ENCODE results near the gene UNCX.

Gene UNCX

DNA sequence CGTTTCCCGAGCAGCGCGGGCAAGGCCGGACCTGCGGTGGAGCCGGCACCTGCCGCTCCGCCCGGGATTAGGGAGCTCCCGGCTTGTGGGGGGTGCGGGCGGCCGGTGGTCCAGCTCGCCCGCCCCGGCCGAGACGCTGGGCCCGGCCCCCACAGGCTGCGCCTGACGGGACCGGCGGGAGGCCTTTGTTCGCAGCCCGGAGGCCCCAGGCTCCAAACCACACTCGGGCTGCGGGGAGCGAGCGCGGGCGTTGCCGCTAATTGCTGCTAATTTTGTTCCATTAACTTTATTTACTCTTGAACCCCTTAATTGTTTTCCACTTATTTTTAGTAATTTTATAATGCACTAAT, 9.6 kb downstream of the UNCX start:
- Histone ChIP-seq H3K4me3 (ENCODE audit: insufficient read depth in 1 of 2, low read depth in 1 of 2, low read length in 2 of 2) (no peak overlapping the region), H3K9me3 (ENCODE audit: control insufficient read depth, low read length) (peaks cover 13% of the 10 kb centered on the region), H3K27ac (ENCODE audit: low read length, poor library complexity, severe bottlenecking) (no peak overlapping the region), H2BK15ac (ENCODE audit: low read depth, poor library complexity, severe bottlenecking) (no peak overlapping the region), H2BK120ac (ENCODE audit: low read depth, low read length) (no peak overlapping the region), H2BK5ac (ENCODE audit: low read depth, low read length, poor library complexity, severe bottlenecking) (no peak overlapping the region), H3K36me3 (ENCODE audit: control insufficient read depth in 1 of 2, insufficient read depth in 2 of 2, low read depth in 1 of 2, low read length in 2 of 2) (no peaks in the 10 kb centered on the region), H2AFZ (ENCODE audit: low read depth, low read length) (no peak overlapping the region), H4K91ac (ENCODE audit: low read length) (no peak overlapping the region), H2AK5ac (ENCODE audit: low read length, severe bottlenecking) (no peak overlapping the region), H4K8ac (ENCODE audit: low read length) (no peak overlapping the region), H2BK12ac (ENCODE audit: low read length in 2 of 2) (no peak overlapping the region), H3K27me3 (ENCODE audit: control insufficient read depth in 1 of 2, insufficient read depth in 1 of 2, low read length in 2 of 2) (peaks cover 84 to 88% of the 10 kb centered on the region in 2 experiments), H3K23ac (ENCODE audit: low read length in 2 of 2) (no peak overlapping the region), H3K18ac (ENCODE audit: low read depth in 1 of 2, low read length in 2 of 2) (no peak overlapping the region), H3K79me1 (replicated peaks; ENCODE audit: low read length, poor library complexity, severe bottlenecking) (no peaks in the 10 kb centered on the region), H3K9ac (ENCODE audit: low read length) (no peak overlapping the region), H3K14ac (ENCODE audit: low read length in 2 of 2) (no peak overlapping the region), H3K4me1 (ENCODE audit: control insufficient read depth, insufficient read depth, low read depth, low read length) (peaks cover 10% of the 10 kb centered on the region), H3K4ac (ENCODE audit: low read depth in 1 of 2, low read length in 2 of 2) (no peak overlapping the region), H3K4me2 (ENCODE audit: low read length, poor library complexity, severe bottlenecking) (no peak overlapping the region)
- whole genome bisulfite sequencing: under 1% methylated on average over 33 of the region's 33 CpGs
- DNase-seq: no peak

DNA sequence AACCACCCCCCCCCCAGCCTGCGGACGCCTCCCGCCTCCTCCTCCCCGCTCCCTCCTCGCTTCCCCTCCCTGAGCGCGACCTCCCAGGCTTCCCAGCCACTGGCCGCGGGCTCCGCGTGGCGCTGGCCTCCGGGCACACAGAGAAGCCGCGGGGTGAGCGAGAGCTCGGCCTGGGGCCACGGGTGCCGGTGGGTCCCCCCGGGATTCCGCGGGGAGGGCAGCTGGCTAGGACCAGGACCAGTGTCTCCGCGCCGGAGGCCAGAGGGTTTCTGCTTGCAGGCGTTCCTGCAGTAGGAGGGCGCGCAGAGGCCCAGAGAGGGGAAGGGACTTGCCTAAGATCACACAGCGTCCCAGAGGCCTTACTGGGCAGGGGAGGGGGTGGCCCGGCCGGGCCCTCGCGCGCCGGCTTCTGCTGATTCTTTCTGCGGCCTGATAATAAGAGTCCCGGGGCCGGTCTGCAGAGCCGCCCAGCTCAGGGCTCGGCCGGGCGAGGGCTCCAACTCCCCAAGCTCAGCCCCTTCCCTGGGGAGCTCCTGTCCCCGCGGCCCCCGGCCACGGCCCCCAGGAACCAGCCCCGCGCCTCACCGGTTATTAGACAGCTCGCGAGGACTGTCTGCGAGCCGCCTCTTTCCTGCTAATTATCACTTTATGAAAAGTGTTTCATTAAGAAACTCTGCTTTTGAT, 10.1 kb downstream of the UNCX start:
- 3% methylated on average over 48 of the region's 53 CpGs for WGBS
- DNase-seq: no peak
- H2BK120ac ChIP-seq (ENCODE audit: low read depth, low read length): no peak overlapping the region

GRCh38 chr7:1243290-1243963, 10.8 kb downstream of the UNCX start:
- no peak overlapping the region for H2BK15ac ChIP-seq (ENCODE audit: low read depth, poor library complexity, severe bottlenecking)
- H3K27me3 ChIP-seq (ENCODE audit: control insufficient read depth in 1 of 2, insufficient read depth in 1 of 2, low read length in 2 of 2): peaks cover 82 to 91% of the 10 kb centered on the region in 2 experiments
- H3K18ac ChIP-seq (ENCODE audit: low read depth in 1 of 2, low read length in 2 of 2): no peak overlapping the region
- H2AFZ ChIP-seq (ENCODE audit: low read depth, low read length): no peak overlapping the region
- H3K36me3 ChIP-seq (ENCODE audit: control insufficient read depth in 1 of 2, insufficient read depth in 2 of 2, low read depth in 1 of 2, low read length in 2 of 2): no peaks in the 10 kb centered on the region
- no peak overlapping the region for H2BK12ac ChIP-seq (ENCODE audit: low read length in 2 of 2)
- H2BK5ac ChIP-seq (ENCODE audit: low read depth, low read length, poor library complexity, severe bottlenecking): no peak overlapping the region
- H3K9me3 ChIP-seq (ENCODE audit: control insufficient read depth, low read length): peaks cover 13% of the 10 kb centered on the region
- no peak overlapping the region for H4K8ac ChIP-seq (ENCODE audit: low read length)
- DNase-seq: no peak
- H3K79me1 ChIP-seq (replicated peaks; ENCODE audit: low read length, poor library complexity, severe bottlenecking): no peaks in the 10 kb centered on the region
- peaks cover 20% of the 10 kb centered on the region for H3K4me1 ChIP-seq (ENCODE audit: control insufficient read depth, insufficient read depth, low read depth, low read length)
- 8% methylated on average over 10 of the region's 17 CpGs for WGBS
- no peak overlapping the region for H3K4ac ChIP-seq (ENCODE audit: low read depth in 1 of 2, low read length in 2 of 2)
- no peak overlapping the region for H2AK5ac ChIP-seq (ENCODE audit: low read length, severe bottlenecking)
- no peak overlapping the region for H4K91ac ChIP-seq (ENCODE audit: low read length)
- H2BK120ac ChIP-seq (ENCODE audit: low read depth, low read length): no peak overlapping the region
- no peak overlapping the region for H3K4me2 ChIP-seq (ENCODE audit: low read length, poor library complexity, severe bottlenecking)
- H3K4me3 ChIP-seq (ENCODE audit: insufficient read depth in 1 of 2, low read depth in 1 of 2, low read length in 2 of 2): no peak overlapping the region
- H3K14ac ChIP-seq (ENCODE audit: low read length in 2 of 2): no peak overlapping the region
- no peak overlapping the region for H3K27ac ChIP-seq (ENCODE audit: low read length, poor library complexity, severe bottlenecking)
- H3K23ac ChIP-seq (ENCODE audit: low read length in 2 of 2): no peak overlapping the region
- no peak overlapping the region for H3K9ac ChIP-seq (ENCODE audit: low read length)

More for the DNA sequence above, 10.1 kb downstream of the UNCX start:
- H3K9me3 ChIP-seq (ENCODE audit: control insufficient read depth, low read length): peaks cover 13% of the 10 kb centered on the region
- H2AFZ ChIP-seq (ENCODE audit: low read depth, low read length): no peak overlapping the region
- no peaks in the 10 kb centered on the region for H3K36me3 ChIP-seq (ENCODE audit: control insufficient read depth in 1 of 2, insufficient read depth in 2 of 2, low read depth in 1 of 2, low read length in 2 of 2)
- H2BK5ac ChIP-seq (ENCODE audit: low read depth, low read length, poor library complexity, severe bottlenecking): no peak overlapping the region
- H3K9ac ChIP-seq (ENCODE audit: low read length): no peak overlapping the region
- no peak overlapping the region for H3K4ac ChIP-seq (ENCODE audit: low read depth in 1 of 2, low read length in 2 of 2)
- H3K4me3 ChIP-seq (ENCODE audit: insufficient read depth in 1 of 2, low read depth in 1 of 2, low read length in 2 of 2): no peak overlapping the region
- no peak overlapping the region for H4K8ac ChIP-seq (ENCODE audit: low read length)
- no peak overlapping the region for H3K27ac ChIP-seq (ENCODE audit: low read length, poor library complexity, severe bottlenecking)
- H2AK5ac ChIP-seq (ENCODE audit: low read length, severe bottlenecking): no peak overlapping the region
- no peak overlapping the region for H3K4me2 ChIP-seq (ENCODE audit: low read length, poor library complexity, severe bottlenecking)
- no peaks in the 10 kb centered on the region for H3K79me1 ChIP-seq (replicated peaks; ENCODE audit: low read length, poor library complexity, severe bottlenecking)
- H3K23ac ChIP-seq (ENCODE audit: low read length in 2 of 2): no peak overlapping the region
- H2BK12ac ChIP-seq (ENCODE audit: low read length in 2 of 2): no peak overlapping the region
- H2BK15ac ChIP-seq (ENCODE audit: low read depth, poor library complexity, severe bottlenecking): no peak overlapping the region
- peaks cover 82 to 90% of the 10 kb centered on the region in 2 experiments for H3K27me3 ChIP-seq (ENCODE audit: control insufficient read depth in 1 of 2, insufficient read depth in 1 of 2, low read length in 2 of 2)
- no peak overlapping the region for H4K91ac ChIP-seq (ENCODE audit: low read length)
- peaks cover 16% of the 10 kb centered on the region for H3K4me1 ChIP-seq (ENCODE audit: control insufficient read depth, insufficient read depth, low read depth, low read length)
- no peak overlapping the region for H3K18ac ChIP-seq (ENCODE audit: low read depth in 1 of 2, low read length in 2 of 2)
- no peak overlapping the region for H3K14ac ChIP-seq (ENCODE audit: low read length in 2 of 2)

- Histone ChIP-seq H2AK5ac (ENCODE audit: low read length, severe bottlenecking) (no peak overlapping the region), H2BK12ac (ENCODE audit: low read length in 2 of 2) (no peak overlapping the region), H3K27me3 (ENCODE audit: control insufficient read depth in 1 of 2, insufficient read depth in 1 of 2, low read length in 2 of 2) (peaks cover 82 to 91% of the 10 kb centered on the region in 2 experiments), H3K4me2 (ENCODE audit: low read length, poor library complexity, severe bottlenecking) (no peak overlapping the region), H3K23ac (ENCODE audit: low read length in 2 of 2) (no peak overlapping the region), H2BK15ac (ENCODE audit: low read depth, poor library complexity, severe bottlenecking) (no peak overlapping the region), H4K91ac (ENCODE audit: low read length) (no peak overlapping the region), H3K4ac (ENCODE audit: low read depth in 1 of 2, low read length in 2 of 2) (no peak overlapping the region), H3K27ac (ENCODE audit: low read length, poor library complexity, severe bottlenecking) (no peak overlapping the region), H3K36me3 (ENCODE audit: control insufficient read depth in 1 of 2, insufficient read depth in 2 of 2, low read depth in 1 of 2, low read length in 2 of 2) (no peaks in the 10 kb centered on the region), H3K9ac (ENCODE audit: low read length) (no peak overlapping the region), H2AFZ (ENCODE audit: low read depth, low read length) (no peak overlapping the region), H3K14ac (ENCODE audit: low read length in 2 of 2) (no peak overlapping the region), H3K18ac (ENCODE audit: low read depth in 1 of 2, low read length in 2 of 2) (no peak overlapping the region), H2BK5ac (ENCODE audit: low read depth, low read length, poor library complexity, severe bottlenecking) (no peak overlapping the region), H3K79me1 (replicated peaks; ENCODE audit: low read length, poor library complexity, severe bottlenecking) (no peaks in the 10 kb centered on the region), H3K4me1 (ENCODE audit: control insufficient read depth, insufficient read depth, low read depth, low read length) (peaks cover 23% of the 10 kb centered on the region), H3K9me3 (ENCODE audit: control insufficient read depth, low read length) (peaks cover 13% of the 10 kb centered on the region), H2BK120ac (ENCODE audit: low read depth, low read length) (no peak overlapping the region), H3K4me3 (ENCODE audit: insufficient read depth in 1 of 2, low read depth in 1 of 2, low read length in 2 of 2) (no peak overlapping the region), H4K8ac (ENCODE audit: low read length) (no peak overlapping the region)
- 2% methylated on average over 19 of the region's 24 CpGs for WGBS
- DNase-seq: no peak
These were observed 11.3 kb downstream of the UNCX start for GRCh38 chr7:1243964-1244416.
